OCI-LY1 (cell line): ENCODE measurements around the gene CAMK2D.

ENCODE experiments used
- EZH2 ChIP-seq: fragments of 200-600 bp; sonication (generic), shearing (Covaris generic); IDR thresholded peaks from 2 replicates; pipeline ENCODE4 v1.8.0; 2017; ENCODE audit warnings: borderline replicate concordance, mixed run types, mild to moderate bottlenecking, antibody characterized with exemption, low read length, moderate library complexity, mixed read lengths
- TF ChIP-seq, protein P1 (sequence below): fragments of 200-600 bp; sonication (generic), shearing (Covaris generic); IDR thresholded peaks from 2 replicates; pipeline ENCODE4 v1.5.1; 2017; ENCODE audit warnings: mild to moderate bottlenecking, antibody characterized with exemption, low read length, moderate library complexity, mixed read lengths

GRCh38 chr4:113433116-113433515, 328.4 kb downstream of the CAMK2D start:
- TF ChIP-seq, protein P1, sequence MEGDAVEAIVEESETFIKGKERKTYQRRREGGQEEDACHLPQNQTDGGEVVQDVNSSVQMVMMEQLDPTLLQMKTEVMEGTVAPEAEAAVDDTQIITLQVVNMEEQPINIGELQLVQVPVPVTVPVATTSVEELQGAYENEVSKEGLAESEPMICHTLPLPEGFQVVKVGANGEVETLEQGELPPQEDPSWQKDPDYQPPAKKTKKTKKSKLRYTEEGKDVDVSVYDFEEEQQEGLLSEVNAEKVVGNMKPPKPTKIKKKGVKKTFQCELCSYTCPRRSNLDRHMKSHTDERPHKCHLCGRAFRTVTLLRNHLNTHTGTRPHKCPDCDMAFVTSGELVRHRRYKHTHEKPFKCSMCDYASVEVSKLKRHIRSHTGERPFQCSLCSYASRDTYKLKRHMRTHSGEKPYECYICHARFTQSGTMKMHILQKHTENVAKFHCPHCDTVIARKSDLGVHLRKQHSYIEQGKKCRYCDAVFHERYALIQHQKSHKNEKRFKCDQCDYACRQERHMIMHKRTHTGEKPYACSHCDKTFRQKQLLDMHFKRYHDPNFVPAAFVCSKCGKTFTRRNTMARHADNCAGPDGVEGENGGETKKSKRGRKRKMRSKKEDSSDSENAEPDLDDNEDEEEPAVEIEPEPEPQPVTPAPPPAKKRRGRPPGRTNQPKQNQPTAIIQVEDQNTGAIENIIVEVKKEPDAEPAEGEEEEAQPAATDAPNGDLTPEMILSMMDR = no peak
- TF ChIP-seq EZH2 = no peak
